Body of pancreas (tissue), 4 donors: ENCODE measurements around the gene C17orf67. TPM values are rescaled to one million over a fixed set of nuclear protein-coding genes. Genes with fewer than 3 reads are reported as not detected.

Source experiments
- ATAC-seq: fragments of 150-250 bp; one replicate; pipeline ENCODE4 v1.9.1; 2016
- DNase-seq, 4 donors: peaks; one replicate each; pipeline ENCODE4 v3.0.0-alpha.2; 2019
- H3K27ac ChIP-seq, 4 donors: fragments of 200-600 bp; sonication (generic); 1 replicate in 3 of 4; 2 replicates in 1 of 4; pipeline versions ENCODE4 v1.5.1 to v1.6.1; 2016 to 2019; ENCODE audit warnings: mild to moderate bottlenecking in 1 of 4, mixed read lengths in 1 of 4, moderate library complexity in 1 of 4
- H3K27me3 ChIP-seq, 2 donors: fragments of 200-600 bp; sonication (generic); one replicate each; pipeline ENCODE4 v1.6.0; 2016; ENCODE audit warnings: mild to moderate bottlenecking in 1 of 2
- H3K36me3 ChIP-seq, 2 donors: fragments of 200-600 bp; sonication (generic); replicated peaks in 1 of 2; 2 replicates each; pipeline ENCODE4 v1.5.1; 2016; ENCODE audit warnings: low read depth in 2 of 2; ENCODE audit not compliant: insufficient read depth in 1 of 2
- H3K4me1 ChIP-seq: fragments of 200-600 bp; sonication (generic); one replicate; pipeline ENCODE4 v1.6.0; 2016
- H3K4me3 ChIP-seq, 2 donors: fragments of 200-600 bp; sonication (generic); 1 replicate in 1 of 2; 2 replicates in 1 of 2; pipeline ENCODE4 v1.5.1; 2016 to 2019
- H3K9me3 ChIP-seq, 3 donors: fragments of 200-600 bp; sonication (generic); 1 replicate in 2 of 3; 2 replicates in 1 of 3; pipeline ENCODE4 v1.5.1; 2016
- POLR2A ChIP-seq, 3 donors: fragments of 450-650 bp; IDR thresholded peaks; one replicate each; pipeline ENCODE4 v1.6.1; 2016; ENCODE audit warnings: antibody characterized with exemption in 3 of 3, mild to moderate bottlenecking in 2 of 3
- WGBS, 2 donors: methylation state at CpG; one replicate each; pipeline ENCODE4 v1.1.5; 2017; 5-methylcytosine and 5-hydroxymethylcytosine counted together
- intact Hi-C: fragments of 100-400 bp; cut with DNase I; formaldehyde crosslinking; loops from one replicate; pipeline ENCODE4 v1.15.1; 2023
- total RNA-seq, 2 donors: library from RNA; depleted of rRNA; stranded (reverse); fragments of >200 nt; gene quantifications; one replicate each; pipeline ENCODE4 v1.1.0, GENCODE V29; 2016
- TF ChIP-seq, protein P1 (sequence below), 7 experiments: fragments of 450-650 bp in 4 of 7; fragments of 200-600 bp in 3 of 7; sonication (generic) in 3 of 7; IDR thresholded peaks; one replicate each; pipeline ENCODE4 v1.5.1; 2016 to 2019; ENCODE audit warnings: antibody characterized with exemption in 7 of 7

C17orf67 gene
- total RNA-seq, 2 donors from 2014 or later, result 0.78 to 2.3 TPM

DNA sequence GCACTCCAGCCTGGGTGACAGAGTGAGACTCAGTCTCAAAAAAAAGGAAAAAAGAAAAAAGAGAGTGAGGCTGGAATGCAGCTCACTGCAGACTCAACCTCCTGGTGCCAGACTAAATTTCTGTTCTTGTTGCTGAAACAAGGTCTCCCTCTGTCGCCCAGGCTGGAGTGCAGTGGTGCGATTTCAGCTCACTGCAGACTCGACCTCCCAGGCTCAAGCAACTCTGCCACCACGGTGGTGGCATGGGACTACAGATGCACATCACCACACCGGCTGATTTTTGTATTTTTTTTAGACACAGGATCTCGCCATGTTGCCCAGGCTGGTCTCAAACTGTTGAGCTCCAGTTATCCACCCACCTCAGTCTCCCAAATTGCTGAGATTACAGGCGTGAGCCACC, 45.6 kb upstream of the C17orf67 start:
- WGBS, 2 donors, result 86 to 89% methylated on average over 7 of the region's 7 CpGs
- no peaks in the 10 kb centered on the region for H3K27me3 ChIP-seq
- intact Hi-C loops, result no loop called here
- H3K9me3 ChIP-seq, result no peaks in the 10 kb centered on the region
- H3K27ac ChIP-seq, result no peak overlapping the region
- H3K4me1 ChIP-seq, result no peaks in the 10 kb centered on the region
- no peak for DNase-seq
- TF ChIP-seq, protein P1, sequence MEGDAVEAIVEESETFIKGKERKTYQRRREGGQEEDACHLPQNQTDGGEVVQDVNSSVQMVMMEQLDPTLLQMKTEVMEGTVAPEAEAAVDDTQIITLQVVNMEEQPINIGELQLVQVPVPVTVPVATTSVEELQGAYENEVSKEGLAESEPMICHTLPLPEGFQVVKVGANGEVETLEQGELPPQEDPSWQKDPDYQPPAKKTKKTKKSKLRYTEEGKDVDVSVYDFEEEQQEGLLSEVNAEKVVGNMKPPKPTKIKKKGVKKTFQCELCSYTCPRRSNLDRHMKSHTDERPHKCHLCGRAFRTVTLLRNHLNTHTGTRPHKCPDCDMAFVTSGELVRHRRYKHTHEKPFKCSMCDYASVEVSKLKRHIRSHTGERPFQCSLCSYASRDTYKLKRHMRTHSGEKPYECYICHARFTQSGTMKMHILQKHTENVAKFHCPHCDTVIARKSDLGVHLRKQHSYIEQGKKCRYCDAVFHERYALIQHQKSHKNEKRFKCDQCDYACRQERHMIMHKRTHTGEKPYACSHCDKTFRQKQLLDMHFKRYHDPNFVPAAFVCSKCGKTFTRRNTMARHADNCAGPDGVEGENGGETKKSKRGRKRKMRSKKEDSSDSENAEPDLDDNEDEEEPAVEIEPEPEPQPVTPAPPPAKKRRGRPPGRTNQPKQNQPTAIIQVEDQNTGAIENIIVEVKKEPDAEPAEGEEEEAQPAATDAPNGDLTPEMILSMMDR (IDR thresholded peaks at IDR 0.05), result no peak
- no peak for TF ChIP-seq POLR2A (IDR thresholded peaks at IDR 0.05)
- H3K36me3 ChIP-seq, result no peaks in the 10 kb centered on the region
- ATAC-seq, result no peak
- H3K4me3 ChIP-seq, result no peak overlapping the region

DNA sequence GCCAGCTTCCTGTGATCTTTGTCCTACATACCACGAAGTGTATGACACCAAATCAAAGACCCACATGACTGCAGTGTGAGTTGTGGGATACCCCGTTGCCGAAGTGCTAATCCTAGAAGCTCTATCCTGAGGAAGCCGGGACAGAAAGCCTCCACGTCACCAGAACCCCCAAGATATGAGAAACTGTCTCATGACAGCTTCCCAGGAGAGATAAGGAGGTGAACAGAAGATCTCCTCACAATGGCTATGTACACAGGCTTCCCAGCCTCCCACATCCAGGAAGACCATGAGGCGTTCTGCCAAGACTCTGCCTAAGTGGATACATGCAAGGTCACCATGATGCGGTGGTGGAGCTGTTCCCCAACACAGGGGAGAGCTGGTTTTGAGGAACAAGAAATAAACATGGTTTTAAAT, 43.1 kb upstream of the C17orf67 start:
- Histone ChIP-seq H3K27ac (no peak overlapping the region), H3K4me1 (no peaks in the 10 kb centered on the region), H3K4me3 (no peak overlapping the region), H3K9me3 (no peaks in the 10 kb centered on the region), H3K27me3 (no peaks in the 10 kb centered on the region), H3K36me3 (no peaks in the 10 kb centered on the region)
- DNase-seq (no peak), ATAC-seq (no peak)
- intact Hi-C loops, result no loop called here
- TF ChIP-seq, protein P1 (IDR thresholded peaks at IDR 0.05), result no peak
- TF ChIP-seq POLR2A (IDR thresholded peaks at IDR 0.05), result no peak
- WGBS, 2 donors, result 71 to 73% methylated on average over 7 of the region's 7 CpGs

DNA sequence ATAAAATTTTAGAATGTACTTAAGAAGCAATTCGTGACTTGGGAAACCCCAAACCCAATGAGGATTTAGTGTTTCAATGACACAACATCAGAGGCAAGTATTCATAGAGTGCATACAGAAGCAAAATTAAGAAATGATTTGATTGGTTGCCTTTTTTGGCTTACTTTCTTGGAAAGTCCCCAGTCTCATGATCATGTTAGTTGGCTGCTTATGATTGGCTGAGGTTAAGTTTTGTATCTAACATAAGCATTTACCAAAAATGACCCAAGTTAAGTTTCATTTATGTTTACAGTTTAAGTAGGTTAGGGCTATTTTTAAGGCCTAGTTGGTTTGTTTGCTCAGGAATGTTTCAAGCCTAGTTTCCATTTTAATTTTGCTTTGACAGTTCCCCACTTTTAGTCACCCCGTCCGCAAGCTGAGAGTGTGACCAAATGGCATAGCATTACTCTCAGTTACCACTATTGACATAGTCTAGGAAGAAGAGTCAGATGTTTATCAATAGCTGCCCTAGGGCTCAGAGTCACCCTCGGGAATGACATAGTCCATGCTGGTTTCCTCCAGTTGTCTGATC, 36.4 kb upstream of the C17orf67 start:
- intact Hi-C loops, result no loop called here
- TF ChIP-seq POLR2A (IDR thresholded peaks at IDR 0.05), result no peak
- TF ChIP-seq, protein P1 (IDR thresholded peaks at IDR 0.05), result no peak
- Histone ChIP-seq H3K27me3 (no peaks in the 10 kb centered on the region), H3K4me1 (no peaks in the 10 kb centered on the region), H3K36me3 (peaks cover 0 to 1% of the 10 kb centered on the region in 2 donors), H3K9me3 (no peaks in the 10 kb centered on the region), H3K27ac (no peak overlapping the region), H3K4me3 (no peak overlapping the region)
- WGBS, 2 donors, result 85 to 88% methylated on average over 4 of the region's 4 CpGs
- ATAC-seq (no peak), DNase-seq (no peak)

DNA sequence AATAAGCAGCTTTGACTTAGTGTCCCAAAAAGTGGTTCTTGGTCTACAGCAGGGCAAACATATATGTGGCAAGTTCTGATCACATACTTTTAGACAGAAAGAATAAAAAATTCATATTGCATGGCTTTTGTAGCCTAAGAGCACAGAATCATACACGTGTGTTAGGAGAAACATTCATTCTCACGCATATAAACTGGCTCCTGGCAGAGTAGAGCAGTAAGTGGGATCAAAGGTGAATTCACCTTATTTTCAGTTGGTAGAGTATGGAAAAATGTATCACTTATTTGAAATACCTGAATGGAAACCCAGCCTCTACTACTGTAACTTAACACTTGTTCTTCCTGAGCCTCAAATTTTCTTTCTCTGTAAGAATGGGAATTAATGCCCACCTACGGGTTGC, 35.0 kb upstream of the C17orf67 start:
- intact Hi-C loops, result no loop called here
- TF ChIP-seq, protein P1 (IDR thresholded peaks at IDR 0.05), result no peak
- no peak for TF ChIP-seq POLR2A (IDR thresholded peaks at IDR 0.05)
- no peaks in the 10 kb centered on the region for H3K4me1 ChIP-seq
- H3K27ac ChIP-seq, result no peak overlapping the region
- H3K36me3 ChIP-seq, result peaks cover 0 to 1% of the 10 kb centered on the region in 2 donors
- no peak for ATAC-seq
- H3K4me3 ChIP-seq, result no peak overlapping the region
- DNase-seq, result no peak
- 94 to 99% methylated on average over 3 of the region's 3 CpGs for WGBS, 2 donors
- no peaks in the 10 kb centered on the region for H3K27me3 ChIP-seq
- H3K9me3 ChIP-seq, result no peaks in the 10 kb centered on the region

DNA sequence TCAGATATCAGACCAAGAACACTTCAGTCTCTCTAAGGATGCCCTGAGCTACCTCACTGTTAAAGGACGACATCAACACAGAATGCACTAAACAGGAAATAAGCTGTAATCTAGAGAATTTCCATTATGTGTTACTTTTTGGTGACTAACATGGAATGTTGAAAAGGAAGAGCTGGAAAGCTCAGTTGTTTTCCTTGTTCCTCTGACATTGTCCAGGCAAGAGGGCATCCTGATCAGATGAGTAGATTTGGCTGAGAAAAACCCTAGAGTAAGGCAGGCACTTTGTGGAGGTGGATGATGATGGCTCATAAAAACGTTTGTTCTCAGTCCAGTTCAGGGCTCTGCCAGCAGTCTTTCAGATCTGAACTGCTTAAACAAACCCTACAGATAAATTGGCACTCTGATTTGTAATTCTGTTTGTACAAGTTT, 34.2 kb upstream of the C17orf67 start:
- H3K9me3 ChIP-seq, result no peaks in the 10 kb centered on the region
- H3K27me3 ChIP-seq, result no peaks in the 10 kb centered on the region
- no peak for DNase-seq
- no peak overlapping the region for H3K27ac ChIP-seq
- ATAC-seq, result no peak
- H3K36me3 ChIP-seq, result peaks cover 0 to 3% of the 10 kb centered on the region in 2 donors
- no peak overlapping the region for H3K4me3 ChIP-seq
- no peak for TF ChIP-seq POLR2A (IDR thresholded peaks at IDR 0.05)
- H3K4me1 ChIP-seq, result no peaks in the 10 kb centered on the region
- intact Hi-C loops, result no loop called here
- 28 to 42% methylated on average over 2 of the region's 2 CpGs for WGBS, 2 donors
